Body of pancreas (tissue), 4 donors: ENCODE data around the gene RABEP1. TPM values are rescaled to one million over a fixed set of nuclear protein-coding genes. Genes with fewer than 3 reads are reported as not detected.

Experiments used
- ATAC-seq: fragments of 150-250 bp; one replicate; pipeline ENCODE4 v1.9.1; 2016
- DNase-seq, 4 donors: peaks; one replicate each; pipeline ENCODE4 v3.0.0-alpha.2; 2019
- H3K27ac ChIP-seq, 4 donors: fragments of 200-600 bp; sonication (generic); 1 replicate in 3 of 4; 2 replicates in 1 of 4; pipeline versions ENCODE4 v1.5.1 to v1.6.1; 2016 to 2019; ENCODE audit warnings: mild to moderate bottlenecking in 1 of 4, mixed read lengths in 1 of 4, moderate library complexity in 1 of 4
- H3K27me3 ChIP-seq, 2 donors: fragments of 200-600 bp; sonication (generic); one replicate each; pipeline ENCODE4 v1.6.0; 2016; ENCODE audit warnings: mild to moderate bottlenecking in 1 of 2
- H3K36me3 ChIP-seq, 2 donors: fragments of 200-600 bp; sonication (generic); replicated peaks in 1 of 2; 2 replicates each; pipeline ENCODE4 v1.5.1; 2016; ENCODE audit warnings: low read depth in 2 of 2; ENCODE audit not compliant: insufficient read depth in 1 of 2
- H3K4me1 ChIP-seq: fragments of 200-600 bp; sonication (generic); one replicate; pipeline ENCODE4 v1.6.0; 2016
- H3K4me3 ChIP-seq, 2 donors: fragments of 200-600 bp; sonication (generic); 1 replicate in 1 of 2; 2 replicates in 1 of 2; pipeline ENCODE4 v1.5.1; 2016 to 2019
- H3K9me3 ChIP-seq, 3 donors: fragments of 200-600 bp; sonication (generic); 1 replicate in 2 of 3; 2 replicates in 1 of 3; pipeline ENCODE4 v1.5.1; 2016
- POLR2A ChIP-seq, 3 donors: fragments of 450-650 bp; IDR thresholded peaks; one replicate each; pipeline ENCODE4 v1.6.1; 2016; ENCODE audit warnings: antibody characterized with exemption in 3 of 3, mild to moderate bottlenecking in 2 of 3
- WGBS, 2 donors: methylation state at CpG; one replicate each; pipeline ENCODE4 v1.1.5; 2017; 5-methylcytosine and 5-hydroxymethylcytosine counted together
- intact Hi-C: fragments of 100-400 bp; cut with DNase I; formaldehyde crosslinking; loops from one replicate; pipeline ENCODE4 v1.15.1; 2023
- total RNA-seq, 2 donors: library from RNA; depleted of rRNA; stranded (reverse); fragments of >200 nt; gene quantifications; one replicate each; pipeline ENCODE4 v1.1.0, GENCODE V29; 2016
- TF ChIP-seq, protein P1 (sequence below), 7 experiments: fragments of 450-650 bp in 4 of 7; fragments of 200-600 bp in 3 of 7; sonication (generic) in 3 of 7; IDR thresholded peaks; one replicate each; pipeline ENCODE4 v1.5.1; 2016 to 2019; ENCODE audit warnings: antibody characterized with exemption in 7 of 7

The RABEP1 gene
- total RNA-seq, 2 donors from 2014 or later, result 14.5 to 17.1 TPM

DNA sequence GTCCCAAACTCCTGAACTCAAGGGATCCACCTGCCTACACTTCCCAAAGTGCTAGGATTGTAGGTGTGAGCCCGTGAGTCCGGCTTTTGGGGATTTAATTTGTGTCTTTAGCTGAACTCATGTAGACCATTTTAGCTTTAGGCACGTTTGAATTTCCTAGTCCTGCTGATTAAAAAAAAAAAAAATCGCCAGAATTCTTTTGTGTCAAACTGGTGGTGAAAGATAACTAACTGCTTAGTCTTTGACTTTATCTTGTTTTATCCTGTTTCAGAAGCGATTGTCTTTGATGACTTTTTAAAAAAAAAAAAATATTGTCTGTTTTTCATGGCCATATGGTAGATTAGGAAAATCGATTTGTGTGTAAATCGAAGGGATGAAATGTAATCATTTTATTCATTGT is 2.6 kb downstream of the RABEP1 start:
- DNase-seq, result no peak
- 69 to 72% methylated on average over 7 of the region's 7 CpGs for WGBS, 2 donors
- H3K4me3 ChIP-seq, result no peak overlapping the region
- TF ChIP-seq, protein P1, sequence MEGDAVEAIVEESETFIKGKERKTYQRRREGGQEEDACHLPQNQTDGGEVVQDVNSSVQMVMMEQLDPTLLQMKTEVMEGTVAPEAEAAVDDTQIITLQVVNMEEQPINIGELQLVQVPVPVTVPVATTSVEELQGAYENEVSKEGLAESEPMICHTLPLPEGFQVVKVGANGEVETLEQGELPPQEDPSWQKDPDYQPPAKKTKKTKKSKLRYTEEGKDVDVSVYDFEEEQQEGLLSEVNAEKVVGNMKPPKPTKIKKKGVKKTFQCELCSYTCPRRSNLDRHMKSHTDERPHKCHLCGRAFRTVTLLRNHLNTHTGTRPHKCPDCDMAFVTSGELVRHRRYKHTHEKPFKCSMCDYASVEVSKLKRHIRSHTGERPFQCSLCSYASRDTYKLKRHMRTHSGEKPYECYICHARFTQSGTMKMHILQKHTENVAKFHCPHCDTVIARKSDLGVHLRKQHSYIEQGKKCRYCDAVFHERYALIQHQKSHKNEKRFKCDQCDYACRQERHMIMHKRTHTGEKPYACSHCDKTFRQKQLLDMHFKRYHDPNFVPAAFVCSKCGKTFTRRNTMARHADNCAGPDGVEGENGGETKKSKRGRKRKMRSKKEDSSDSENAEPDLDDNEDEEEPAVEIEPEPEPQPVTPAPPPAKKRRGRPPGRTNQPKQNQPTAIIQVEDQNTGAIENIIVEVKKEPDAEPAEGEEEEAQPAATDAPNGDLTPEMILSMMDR (IDR thresholded peaks at IDR 0.05), result no peak
- TF ChIP-seq POLR2A (IDR thresholded peaks at IDR 0.05), result no peak
- no peaks in the 10 kb centered on the region for H3K27me3 ChIP-seq
- H3K27ac ChIP-seq, result no peak overlapping the region
- H3K9me3 ChIP-seq, result no peaks in the 10 kb centered on the region
- intact Hi-C loops, result no loop called here
- ATAC-seq, result no peak
- no peaks in the 10 kb centered on the region for H3K36me3 ChIP-seq
- H3K4me1 ChIP-seq, result peaks cover 39% of the 10 kb centered on the region

DNA sequence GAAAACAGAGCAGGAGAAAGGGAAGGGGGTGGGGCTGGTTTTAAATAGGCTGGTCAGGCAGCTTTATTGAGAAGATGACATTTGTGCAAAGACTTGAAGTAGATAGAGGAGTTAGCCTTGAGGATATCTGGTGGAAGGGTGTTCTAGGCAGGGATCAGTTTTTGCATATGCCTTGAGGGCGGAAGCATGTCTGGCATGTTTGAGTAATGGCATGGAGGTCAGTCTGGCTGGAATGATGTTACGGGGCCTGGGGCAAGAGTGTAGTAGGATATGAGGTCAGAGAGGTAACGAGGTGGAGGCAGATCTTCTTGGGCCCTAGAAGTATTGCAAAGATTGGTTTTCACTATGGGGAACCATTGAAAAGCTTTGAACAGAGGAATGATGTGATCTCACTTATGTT is 4.8 kb downstream of the RABEP1 start:
- Histone ChIP-seq H3K27me3 (no peaks in the 10 kb centered on the region), H3K4me3 (no peak overlapping the region), H3K9me3 (no peaks in the 10 kb centered on the region), H3K4me1 (peaks cover 34% of the 10 kb centered on the region), H3K36me3 (no peaks in the 10 kb centered on the region), H3K27ac (no peak overlapping the region)
- TF ChIP-seq, protein P1 (IDR thresholded peaks at IDR 0.05), result no peak
- no peak for TF ChIP-seq POLR2A (IDR thresholded peaks at IDR 0.05)
- no peak for DNase-seq
- no peak for ATAC-seq
- WGBS, 2 donors, result 83 to 88% methylated on average over 3 of the region's 3 CpGs
- intact Hi-C loops, result no loop called here

DNA sequence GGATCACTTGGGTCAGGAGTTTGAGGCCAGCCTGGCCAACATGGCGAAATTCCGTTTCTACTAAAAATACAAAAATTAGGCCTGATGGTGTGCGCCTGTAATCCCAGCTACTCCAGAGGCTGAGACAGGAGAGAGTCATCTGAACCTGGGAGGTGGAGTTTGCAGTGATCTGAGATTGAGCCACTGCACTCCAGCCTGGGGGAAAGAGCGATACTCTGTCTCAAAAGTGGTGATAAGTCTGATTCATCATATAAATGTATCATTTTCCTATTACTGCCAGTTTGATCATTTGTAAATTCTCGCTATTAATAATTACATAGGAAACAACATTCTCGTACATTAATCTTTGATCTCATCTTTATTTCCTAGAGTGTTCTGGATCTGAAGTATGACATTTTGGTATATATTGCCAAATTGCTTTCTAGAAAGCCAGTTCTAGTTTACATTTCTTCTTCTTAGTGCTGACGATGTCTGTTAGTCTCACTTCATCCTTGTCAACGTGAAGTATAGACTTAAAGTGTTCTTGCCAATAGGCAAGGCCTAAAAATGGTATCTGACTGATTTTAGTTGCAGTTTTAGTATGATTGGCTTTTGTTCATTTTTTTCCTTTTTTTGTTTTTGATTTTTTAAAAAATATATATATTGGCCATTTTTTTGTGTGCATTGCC is 9.7 kb downstream of the RABEP1 start:
- no peak overlapping the region for H3K27ac ChIP-seq
- DNase-seq, result no peak
- ATAC-seq, result no peak
- H3K9me3 ChIP-seq, result no peaks in the 10 kb centered on the region
- H3K4me1 ChIP-seq, result peaks cover 5% of the 10 kb centered on the region
- intact Hi-C loops, result no loop called here
- H3K36me3 ChIP-seq, result no peaks in the 10 kb centered on the region
- 82 to 90% methylated on average over 8 of the region's 8 CpGs for WGBS, 2 donors
- no peak for TF ChIP-seq POLR2A (IDR thresholded peaks at IDR 0.05)
- TF ChIP-seq, protein P1 (IDR thresholded peaks at IDR 0.05), result no peak
- H3K4me3 ChIP-seq, result no peak overlapping the region
- H3K27me3 ChIP-seq, result no peaks in the 10 kb centered on the region

DNA sequence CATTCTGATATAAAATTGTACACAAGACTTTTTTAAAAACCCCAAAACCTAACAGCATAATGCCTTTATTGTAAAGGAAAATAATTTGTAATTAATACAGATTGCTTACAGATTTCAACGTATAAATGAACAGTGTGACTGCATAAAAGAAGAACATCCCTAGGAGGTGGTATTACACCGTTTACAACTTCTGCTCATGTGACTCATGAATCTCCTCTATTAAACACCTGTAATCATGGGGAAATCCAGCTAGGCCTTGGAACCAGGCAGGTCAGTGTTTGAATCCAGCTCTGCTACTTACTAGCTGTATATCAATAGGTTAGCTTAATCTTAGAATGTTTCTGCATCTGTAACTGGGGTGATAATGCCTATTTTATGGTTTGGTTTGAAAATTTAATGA is 15.2 kb downstream of the RABEP1 start:
- TF ChIP-seq POLR2A (IDR thresholded peaks at IDR 0.05), result no peak
- TF ChIP-seq, protein P1 (IDR thresholded peaks at IDR 0.05), result no peak
- H3K27ac ChIP-seq, result no peak overlapping the region
- ATAC-seq, result no peak
- peaks cover 16% of the 10 kb centered on the region for H3K4me1 ChIP-seq
- no peaks in the 10 kb centered on the region for H3K36me3 ChIP-seq
- no peak for DNase-seq
- no peaks in the 10 kb centered on the region for H3K9me3 ChIP-seq
- intact Hi-C loops, result no loop called here
- WGBS, 2 donors, result 64 to 65% methylated on average over 2 of the region's 2 CpGs
- no peaks in the 10 kb centered on the region for H3K27me3 ChIP-seq
- H3K4me3 ChIP-seq, result no peak overlapping the region

DNA sequence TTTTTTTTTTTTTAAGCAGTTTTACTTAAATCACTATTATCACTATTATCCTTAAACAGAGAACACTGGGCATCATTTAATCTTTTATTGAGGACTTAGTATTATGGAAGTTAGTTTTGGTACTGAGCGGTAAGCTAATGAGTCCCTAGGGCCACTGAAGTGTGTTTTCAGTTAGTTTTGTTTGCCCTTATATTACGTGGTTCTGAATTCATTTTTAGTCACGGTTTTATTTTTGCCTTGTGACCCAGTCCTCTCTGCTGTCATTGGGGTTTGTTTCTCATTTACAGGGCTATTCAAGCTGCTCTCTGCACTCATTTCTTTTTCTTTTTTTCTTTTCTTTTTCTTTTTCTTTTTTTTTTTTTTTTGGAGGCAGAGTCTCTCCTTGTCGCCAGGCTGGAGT is 17.3 kb downstream of the RABEP1 start:
- TF ChIP-seq, protein P1 (IDR thresholded peaks at IDR 0.05), result no peak
- no peak for TF ChIP-seq POLR2A (IDR thresholded peaks at IDR 0.05)

More for the DNA sequence above, 17.3 kb downstream of the RABEP1 start:
- no peak for DNase-seq
- ATAC-seq, result no peak
- Histone ChIP-seq H3K27ac (no peak overlapping the region), H3K4me1 (peaks cover 11% of the 10 kb centered on the region), H3K4me3 (no peak overlapping the region), H3K27me3 (no peaks in the 10 kb centered on the region), H3K9me3 (no peaks in the 10 kb centered on the region), H3K36me3 (no peaks in the 10 kb centered on the region)
- intact Hi-C loops, result no loop called here
- WGBS, 2 donors, result 66 to 79% methylated on average over 4 of the region's 4 CpGs
